HG03558 (cell line): Measurements from ENCODE around the gene MBD1.
A peak's percentile ranks its signal among the peaks of the same experiment; 100 is the strongest.
"Not testable (repeated sequence)": the region's sequence is repeated elsewhere in the genome, so short reads cannot be mapped to it uniquely, and the experiment has no call there.

Experiments used
- ATAC-seq: cut with Tn5 transposase; IDR thresholded peaks from one replicate; pipeline ENCODE4 v1.9.1; 2021; ENCODE audit warnings: moderate number of reproducible peaks; ENCODE audit not compliant: unreplicated experiment; ENCODE audit errors: extremely low read depth

Gene MBD1, protein sequence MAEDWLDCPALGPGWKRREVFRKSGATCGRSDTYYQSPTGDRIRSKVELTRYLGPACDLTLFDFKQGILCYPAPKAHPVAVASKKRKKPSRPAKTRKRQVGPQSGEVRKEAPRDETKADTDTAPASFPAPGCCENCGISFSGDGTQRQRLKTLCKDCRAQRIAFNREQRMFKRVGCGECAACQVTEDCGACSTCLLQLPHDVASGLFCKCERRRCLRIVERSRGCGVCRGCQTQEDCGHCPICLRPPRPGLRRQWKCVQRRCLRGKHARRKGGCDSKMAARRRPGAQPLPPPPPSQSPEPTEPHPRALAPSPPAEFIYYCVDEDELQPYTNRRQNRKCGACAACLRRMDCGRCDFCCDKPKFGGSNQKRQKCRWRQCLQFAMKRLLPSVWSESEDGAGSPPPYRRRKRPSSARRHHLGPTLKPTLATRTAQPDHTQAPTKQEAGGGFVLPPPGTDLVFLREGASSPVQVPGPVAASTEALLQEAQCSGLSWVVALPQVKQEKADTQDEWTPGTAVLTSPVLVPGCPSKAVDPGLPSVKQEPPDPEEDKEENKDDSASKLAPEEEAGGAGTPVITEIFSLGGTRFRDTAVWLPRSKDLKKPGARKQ

GRCh38 chr18:50281295-50281971, at the start of gene MBD1:
Gene MBD1, minus strand, starts transcription at chr18:50281523. Its CDS starts 1,531 bp downstream, at chr18:50279992.
- peak; percentile 83 for ATAC-seq

GRCh38 chr18:50330176-50330575, 48.9 kb upstream of the MBD1 start:
- ATAC-seq, result no peak

DNA sequence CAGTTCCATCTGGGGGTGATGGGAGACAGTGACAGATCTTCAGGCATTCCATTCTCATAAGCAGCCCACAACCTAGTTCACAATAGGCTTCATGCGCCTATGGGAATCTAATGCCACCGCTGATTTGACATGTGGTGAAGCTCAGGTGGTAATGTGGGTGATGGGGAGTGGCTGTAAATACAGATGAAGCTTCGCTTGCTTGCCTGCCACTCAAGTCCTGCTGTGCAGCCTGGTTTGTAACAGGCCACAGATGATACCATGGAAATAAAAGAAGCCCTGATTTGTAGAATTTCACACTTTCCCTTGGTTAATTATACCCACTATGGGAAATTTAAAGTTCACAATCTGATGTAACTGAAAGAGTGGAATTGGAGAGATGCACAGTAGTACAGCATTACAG, 46.7 kb upstream of the MBD1 start:
- no peak for ATAC-seq

DNA sequence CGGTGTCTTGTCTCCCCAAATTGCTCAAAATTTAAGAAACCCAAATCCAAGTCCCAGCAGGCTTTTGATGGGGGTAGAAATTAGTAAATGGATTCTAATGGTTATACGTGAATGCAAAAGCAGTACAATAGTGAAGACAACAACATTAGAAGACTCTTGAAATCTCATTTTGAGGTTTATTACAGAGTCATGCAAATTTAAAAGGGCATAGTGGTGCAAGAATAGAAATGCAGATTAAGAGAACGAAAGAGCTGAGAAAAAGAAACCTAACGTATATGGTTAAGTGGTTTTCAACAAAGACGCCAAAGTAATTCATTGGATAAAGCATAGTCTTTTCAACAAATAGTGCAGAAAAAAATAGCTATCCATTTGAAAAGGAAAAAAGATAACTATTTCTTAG, 39.4 kb upstream of the MBD1 start:
- ATAC-seq, result no peak

DNA sequence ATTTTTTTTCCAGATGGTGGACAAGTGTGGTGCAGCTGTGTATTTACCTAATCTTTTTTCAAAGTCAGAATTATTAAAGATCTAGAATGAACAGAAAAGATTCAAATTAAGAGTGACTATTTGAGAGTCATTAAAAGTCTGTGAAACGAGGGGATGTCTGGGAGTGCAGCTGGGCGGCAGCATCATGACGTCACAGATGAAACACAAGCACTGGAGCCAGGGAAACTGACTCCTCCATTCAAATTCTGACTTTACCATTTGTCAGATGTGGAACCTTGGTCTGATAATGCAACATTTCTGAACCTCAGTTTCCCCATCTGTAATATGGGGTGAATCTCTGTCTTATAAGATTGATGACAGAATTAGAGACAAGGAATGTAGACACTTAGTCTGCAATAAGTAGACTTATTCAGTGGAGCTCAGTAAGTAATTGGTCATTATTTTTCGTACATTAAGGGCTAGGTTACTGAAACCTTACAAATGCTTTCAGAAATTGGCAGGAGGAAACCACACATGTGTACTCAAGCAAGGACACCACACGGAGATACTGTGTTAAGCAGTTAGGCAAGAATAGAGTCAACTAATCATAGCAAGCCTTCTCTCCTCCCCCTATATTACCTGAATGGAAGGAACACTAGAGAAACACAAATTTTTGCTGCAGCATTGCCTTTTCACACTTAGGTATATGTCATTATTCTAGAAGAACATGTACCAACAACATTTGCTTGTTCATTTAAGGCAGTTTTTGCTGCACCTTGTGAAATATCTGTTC, 34.0 kb upstream of the MBD1 start:
- ATAC-seq, result peak; percentile 65

DNA sequence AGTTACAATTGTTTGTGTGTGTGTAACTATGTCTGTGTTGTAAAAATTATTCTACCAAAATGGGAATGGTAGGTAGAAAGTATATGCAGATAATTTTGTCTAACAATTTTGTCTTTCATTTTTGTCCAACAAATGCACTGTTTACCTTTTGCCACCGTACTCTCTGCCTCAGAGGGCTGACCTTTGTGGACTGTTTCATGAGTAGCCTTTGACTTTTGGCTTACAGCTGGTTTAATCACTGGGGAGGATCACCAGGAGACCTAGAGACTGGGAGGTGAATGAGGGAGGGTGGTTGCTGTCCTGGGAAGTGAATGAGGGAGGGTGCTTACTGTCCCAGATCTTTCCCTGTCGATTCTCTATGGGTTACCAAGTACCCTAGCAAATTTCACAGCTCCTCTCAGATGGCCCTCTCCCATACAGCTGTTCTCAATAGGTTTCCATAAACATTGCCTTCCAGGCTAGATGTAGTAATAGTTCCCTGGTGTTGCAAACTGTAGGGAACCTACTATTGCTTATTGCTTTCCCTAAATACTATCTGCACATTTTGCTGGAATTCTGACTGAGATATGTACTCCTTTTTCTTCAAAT, 32.6 kb upstream of the MBD1 start:
- ATAC-seq, result no peak

DNA sequence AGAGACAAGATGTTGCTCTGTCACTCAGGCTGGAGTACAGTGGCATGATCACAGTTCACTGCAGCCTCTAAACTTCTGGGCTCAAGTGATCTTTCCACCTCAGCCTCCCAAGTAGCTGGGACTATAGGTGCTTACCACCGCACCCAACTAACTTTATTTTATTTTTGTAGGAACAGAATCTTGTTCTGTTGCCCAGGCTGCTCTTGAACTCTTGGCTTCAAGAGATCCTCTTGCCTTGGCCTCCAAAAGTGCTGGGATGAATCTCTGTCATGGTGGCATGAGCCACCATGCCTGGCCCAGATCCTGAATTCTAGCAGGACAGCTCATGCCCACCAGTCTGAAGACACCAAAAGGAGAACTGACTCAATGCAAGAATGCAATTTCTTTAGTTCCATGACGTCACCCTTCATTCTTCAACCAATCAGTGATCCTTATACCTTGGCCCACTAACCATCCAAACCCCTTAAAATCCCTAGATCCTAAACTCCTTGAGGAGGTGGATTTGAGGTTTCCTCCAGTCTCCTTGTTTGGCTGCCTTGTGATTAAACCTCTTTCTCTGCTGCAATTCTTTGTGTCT, 31.8 kb upstream of the MBD1 start:
- ATAC-seq, result no peak

GRCh38 chr18:50312296-50313030, 31.1 kb upstream of the MBD1 start:
- ATAC-seq, result peak; percentile 36

DNA sequence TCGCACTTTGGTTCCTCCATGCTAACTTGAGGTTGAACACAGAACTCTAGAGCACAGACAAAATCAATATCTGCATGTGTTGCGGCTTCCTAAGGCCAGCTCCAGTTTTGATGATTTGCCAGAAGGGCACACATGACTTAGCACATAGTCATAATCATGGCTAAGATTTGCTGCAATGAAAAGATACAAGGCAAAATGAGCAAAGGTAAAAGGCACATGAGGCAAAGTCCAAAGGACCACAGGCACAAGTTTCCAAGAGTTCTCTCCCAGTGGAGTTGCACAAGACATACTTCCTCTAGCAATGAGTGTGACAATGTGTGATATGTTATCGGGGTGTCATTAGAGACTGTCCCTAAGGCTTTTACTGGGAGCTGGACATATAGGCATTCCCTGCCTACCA, 30.3 kb upstream of the MBD1 start:
- no peak for ATAC-seq

DNA sequence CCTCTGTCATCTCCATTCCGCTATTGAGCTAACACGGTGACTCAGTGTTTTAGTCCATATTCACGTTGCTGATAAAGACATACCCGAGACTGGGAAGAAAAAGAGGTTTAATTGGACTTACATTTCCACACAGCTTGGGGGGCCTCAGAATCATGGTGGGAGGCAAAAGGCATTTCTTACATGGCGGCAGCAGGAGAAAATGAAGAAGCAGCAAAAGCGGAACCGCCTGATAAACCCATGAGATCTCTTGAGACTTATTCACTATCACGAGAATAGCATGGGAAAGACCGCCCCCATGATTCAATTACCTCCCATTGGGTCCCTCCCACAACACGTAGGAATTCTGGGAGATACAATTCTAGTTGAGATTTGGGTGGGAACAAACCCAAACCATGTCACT, 28.8 kb upstream of the MBD1 start:
- no peak for ATAC-seq

- not testable (repeated sequence) for ATAC-seq
These were observed 27.5 kb upstream of the MBD1 start for GRCh38 chr18:50308851-50309250.

DNA sequence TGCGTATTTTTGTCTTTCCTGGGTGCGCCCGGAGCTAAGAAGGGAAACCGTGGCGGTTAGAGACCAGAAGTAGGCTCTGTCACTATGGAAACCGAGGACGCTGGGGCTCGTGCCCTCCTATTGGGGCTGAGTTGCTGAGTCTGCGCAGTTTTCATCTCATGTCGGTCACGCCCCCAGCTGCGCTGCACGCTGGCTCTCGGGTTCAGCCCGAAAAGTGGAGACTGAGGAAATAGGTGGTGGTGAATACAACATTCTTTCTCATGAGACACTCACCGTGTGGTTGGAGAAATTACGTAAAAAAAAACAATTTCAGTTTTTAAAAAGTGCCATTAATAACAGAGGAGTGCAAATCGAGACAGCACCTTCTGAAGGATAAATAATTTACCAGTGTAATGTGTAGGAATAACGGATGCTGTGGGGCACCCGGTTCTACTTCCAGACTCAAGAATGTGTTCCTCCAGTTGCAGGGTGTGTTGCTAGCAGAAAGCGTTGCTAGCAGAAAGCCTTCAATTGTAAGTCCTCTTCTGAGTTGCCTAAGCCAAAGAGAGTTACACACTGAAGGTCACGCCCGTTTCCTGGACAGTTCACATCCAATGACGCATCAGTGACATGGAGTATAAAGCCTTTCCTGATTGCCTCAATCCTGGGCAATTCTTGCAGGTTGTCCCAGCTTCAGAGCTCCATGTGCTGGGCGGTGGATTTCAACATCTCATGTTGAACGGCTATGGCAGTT, 26.6 kb upstream of the MBD1 start:
- ATAC-seq, result peak; percentile 83

- ATAC-seq, result no peak
These were observed 26.0 kb upstream of the MBD1 start for GRCh38 chr18:50307400-50307737.

- no peak for ATAC-seq
These were observed 25.6 kb upstream of the MBD1 start for GRCh38 chr18:50306944-50307343.

DNA sequence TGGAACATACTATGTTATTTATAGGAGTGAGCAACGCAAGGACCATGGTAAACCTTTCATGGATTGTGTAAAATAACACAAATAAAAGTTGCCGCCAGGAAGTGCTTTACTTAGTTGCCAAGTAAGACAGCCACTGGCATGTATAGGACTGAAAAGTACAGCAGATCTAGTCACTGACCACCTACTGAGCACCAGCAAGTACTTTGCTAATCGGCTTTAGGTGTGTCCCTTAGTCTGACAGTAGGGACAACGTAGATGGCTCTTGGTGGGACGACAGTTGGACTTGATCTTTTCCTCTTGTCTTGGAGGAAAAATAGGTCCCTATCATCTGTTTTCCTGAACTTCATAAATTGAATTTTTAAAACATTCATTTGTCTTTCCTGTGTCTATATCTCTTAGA, 19.8 kb upstream of the MBD1 start:
- ATAC-seq, result no peak

- ATAC-seq, result no peak
These were observed 18.5 kb upstream of the MBD1 start for GRCh38 chr18:50299626-50300388.

DNA sequence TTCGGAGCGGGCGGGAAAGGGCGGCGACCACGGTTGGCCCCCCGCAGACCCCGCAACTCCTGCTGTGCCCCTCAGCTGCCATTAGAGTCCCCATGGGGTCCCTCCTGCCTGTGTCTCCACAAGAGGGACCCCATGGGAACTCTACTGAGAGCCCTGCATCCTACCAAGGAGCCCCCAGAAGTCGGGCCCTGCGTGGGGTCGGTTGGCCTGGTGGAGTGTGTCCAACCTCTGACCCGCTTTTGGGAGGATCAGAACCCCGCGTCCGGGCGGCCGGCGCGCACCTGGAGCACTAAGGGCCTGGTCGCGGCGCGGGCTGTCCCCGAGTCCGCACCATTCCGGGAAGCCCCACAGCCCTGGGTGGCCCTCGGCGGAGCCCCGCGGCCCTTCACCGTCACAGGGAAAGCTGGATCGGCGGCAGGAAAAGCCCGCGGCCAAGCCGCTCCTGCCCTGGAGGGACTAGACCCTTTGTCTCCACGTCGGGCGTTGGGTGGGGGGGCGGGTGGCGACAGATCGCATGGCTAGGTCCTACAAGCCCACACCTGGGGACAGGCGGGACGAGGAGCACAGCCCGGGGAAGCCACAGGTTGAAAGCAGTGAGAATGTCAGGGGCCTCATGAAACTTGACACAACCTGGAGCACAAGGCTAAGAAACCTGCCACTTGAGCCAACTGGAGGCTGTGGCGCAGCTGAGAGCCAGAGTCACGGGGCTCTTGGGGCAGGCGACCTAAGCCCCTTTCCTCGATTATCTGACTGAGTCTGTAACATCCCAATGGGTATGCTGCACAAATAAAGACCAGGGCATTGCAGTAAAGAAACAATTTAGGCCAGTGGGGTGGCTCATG, 17.3 kb upstream of the MBD1 start:
- ATAC-seq, result no peak
